Measurements from ENCODE around the gene GPAM.
"Not testable (repeated sequence)": the region's sequence is repeated elsewhere in the genome, so short reads cannot be mapped to it uniquely, and the experiment has no call there.

GPAM gene

GRCh38 chr10:112208997-112209396 is 25.4 kb upstream of the GPAM start:
- Mint-ChIP-seq H3K9me3 (no peaks in the 10 kb centered on the region), H3K27ac (no peak overlapping the region), H3K4me1 (ENCODE audit: low read depth) (no peaks in the 10 kb centered on the region), H3K27me3 (ENCODE audit: low read depth) (no peaks in the 10 kb centered on the region), H3K4me3 (no peak overlapping the region), H3K36me3 (ENCODE audit: low read depth) (no peaks in the 10 kb centered on the region)
- DNase-seq (ENCODE audit: low spot score) = no peak

- no peaks in the 10 kb centered on the region for H3K9me3 Mint-ChIP-seq
- no peak for DNase-seq (ENCODE audit: low spot score)
Measured at GRCh38 chr10:112208292-112208691, 24.7 kb upstream of the GPAM start.

GRCh38 chr10:112203328-112204076 is 19.9 kb upstream of the GPAM start:
- DNase-seq (ENCODE audit: low spot score) = no peak
- Mint-ChIP-seq H3K36me3 (ENCODE audit: low read depth) (no peaks in the 10 kb centered on the region), H3K27ac (no peak overlapping the region), H3K4me1 (ENCODE audit: low read depth) (no peaks in the 10 kb centered on the region), H3K4me3 (no peak overlapping the region), H3K27me3 (ENCODE audit: low read depth) (peaks cover 5% of the 10 kb centered on the region), H3K9me3 (no peaks in the 10 kb centered on the region)

More at GRCh38 chr10:112208292-112208691, 24.7 kb upstream of the GPAM start:
- Mint-ChIP-seq H3K36me3 (ENCODE audit: low read depth) (no peaks in the 10 kb centered on the region), H3K27me3 (ENCODE audit: low read depth) (no peaks in the 10 kb centered on the region), H3K4me1 (ENCODE audit: low read depth) (no peaks in the 10 kb centered on the region), H3K4me3 (no peak overlapping the region), H3K27ac (no peak overlapping the region)

- Mint-ChIP-seq H3K9me3 (no peaks in the 10 kb centered on the region), H3K27ac (no peak overlapping the region), H3K4me3 (no peak overlapping the region), H3K4me1 (ENCODE audit: low read depth) (no peaks in the 10 kb centered on the region), H3K27me3 (ENCODE audit: low read depth) (peaks cover 5% of the 10 kb centered on the region), H3K36me3 (ENCODE audit: low read depth) (no peaks in the 10 kb centered on the region)
- peak; percentile 16 for DNase-seq (ENCODE audit: low spot score)
Measured at GRCh38 chr10:112202561-112203241, 19.1 kb upstream of the GPAM start.

- peaks cover 5% of the 10 kb centered on the region for H3K27me3 Mint-ChIP-seq (ENCODE audit: low read depth)
- H3K36me3 Mint-ChIP-seq (ENCODE audit: low read depth) = no peaks in the 10 kb centered on the region
- DNase-seq (ENCODE audit: low spot score) = no peak
- no peak overlapping the region for H3K4me3 Mint-ChIP-seq
- no peaks in the 10 kb centered on the region for H3K9me3 Mint-ChIP-seq
- no peaks in the 10 kb centered on the region for H3K4me1 Mint-ChIP-seq (ENCODE audit: low read depth)
- H3K27ac Mint-ChIP-seq = no peak overlapping the region
Measured at GRCh38 chr10:112202076-112202475, 18.5 kb upstream of the GPAM start.

GRCh38 chr10:112201334-112201733 is 17.8 kb upstream of the GPAM start:
- H3K36me3 Mint-ChIP-seq (ENCODE audit: low read depth) = no peaks in the 10 kb centered on the region
- DNase-seq (ENCODE audit: low spot score) = no peak
- H3K27me3 Mint-ChIP-seq (ENCODE audit: low read depth) = peaks cover 5% of the 10 kb centered on the region
- no peak overlapping the region for H3K27ac Mint-ChIP-seq
- H3K4me3 Mint-ChIP-seq = no peak overlapping the region
- no peaks in the 10 kb centered on the region for H3K4me1 Mint-ChIP-seq (ENCODE audit: low read depth)
- no peaks in the 10 kb centered on the region for H3K9me3 Mint-ChIP-seq

GRCh38 chr10:112200259-112200658 is 16.7 kb upstream of the GPAM start:
- not testable (repeated sequence) for H3K27ac Mint-ChIP-seq; H3K9me3 Mint-ChIP-seq; H3K36me3 Mint-ChIP-seq (ENCODE audit: low read depth); H3K4me3 Mint-ChIP-seq; H3K27me3 Mint-ChIP-seq (ENCODE audit: low read depth); DNase-seq (ENCODE audit: low spot score); H3K4me1 Mint-ChIP-seq (ENCODE audit: low read depth)

- not testable (repeated sequence) for H3K27ac Mint-ChIP-seq
Measured at GRCh38 chr10:112197662-112198061, 14.1 kb upstream of the GPAM start.

GRCh38 chr10:112195224-112195623 is 11.7 kb upstream of the GPAM start:
- Mint-ChIP-seq H3K36me3 (ENCODE audit: low read depth) (no peaks in the 10 kb centered on the region), H3K9me3 (no peaks in the 10 kb centered on the region), H3K4me1 (ENCODE audit: low read depth) (no peaks in the 10 kb centered on the region), H3K27ac (no peak overlapping the region), H3K27me3 (ENCODE audit: low read depth) (peaks cover 2% of the 10 kb centered on the region), H3K4me3 (no peak overlapping the region)
- DNase-seq (ENCODE audit: low spot score) = no peak

More at GRCh38 chr10:112197662-112198061, 14.1 kb upstream of the GPAM start:
- H3K4me1 Mint-ChIP-seq (ENCODE audit: low read depth); H3K4me3 Mint-ChIP-seq; H3K36me3 Mint-ChIP-seq (ENCODE audit: low read depth); H3K27me3 Mint-ChIP-seq (ENCODE audit: low read depth); H3K9me3 Mint-ChIP-seq; DNase-seq (ENCODE audit: low spot score): not testable (repeated sequence)

GRCh38 chr10:112191791-112192190 is 8.2 kb upstream of the GPAM start:
- Mint-ChIP-seq H3K9me3 (peaks cover 3% of the 10 kb centered on the region), H3K4me3 (no peak overlapping the region), H3K4me1 (ENCODE audit: low read depth) (no peaks in the 10 kb centered on the region), H3K36me3 (ENCODE audit: low read depth) (no peaks in the 10 kb centered on the region), H3K27ac (no peak overlapping the region), H3K27me3 (ENCODE audit: low read depth) (peaks cover 15% of the 10 kb centered on the region)
- no peak for DNase-seq (ENCODE audit: low spot score)

- H3K27ac Mint-ChIP-seq = no peak overlapping the region
- H3K4me1 Mint-ChIP-seq (ENCODE audit: low read depth) = no peaks in the 10 kb centered on the region
- DNase-seq (ENCODE audit: low spot score) = no peak
- H3K9me3 Mint-ChIP-seq = peaks cover 4% of the 10 kb centered on the region
- no peaks in the 10 kb centered on the region for H3K36me3 Mint-ChIP-seq (ENCODE audit: low read depth)
- no peak overlapping the region for H3K4me3 Mint-ChIP-seq
- H3K27me3 Mint-ChIP-seq (ENCODE audit: low read depth) = peaks cover 15% of the 10 kb centered on the region
Measured at GRCh38 chr10:112191041-112191590, 7.6 kb upstream of the GPAM start.

- no peak overlapping the region for H3K27ac Mint-ChIP-seq
- peaks cover 13% of the 10 kb centered on the region for H3K9me3 Mint-ChIP-seq
- H3K4me3 Mint-ChIP-seq = no peak overlapping the region
- peaks cover 17% of the 10 kb centered on the region for H3K27me3 Mint-ChIP-seq (ENCODE audit: low read depth)
- DNase-seq (ENCODE audit: low spot score) = no peak
- peaks cover 6% of the 10 kb centered on the region for H3K4me1 Mint-ChIP-seq (ENCODE audit: low read depth)
- H3K36me3 Mint-ChIP-seq (ENCODE audit: low read depth) = no peaks in the 10 kb centered on the region
Measured at GRCh38 chr10:112189465-112189864, 5.9 kb upstream of the GPAM start.

GRCh38 chr10:112187527-112187926 is 4.0 kb upstream of the GPAM start:
- Mint-ChIP-seq H3K36me3 (ENCODE audit: low read depth) (no peaks in the 10 kb centered on the region), H3K4me1 (ENCODE audit: low read depth) (peaks cover 14% of the 10 kb centered on the region), H3K27me3 (ENCODE audit: low read depth) (peaks cover 17% of the 10 kb centered on the region), H3K9me3 (peaks cover 13% of the 10 kb centered on the region), H3K27ac (no peak overlapping the region), H3K4me3 (no peak overlapping the region)
- DNase-seq (ENCODE audit: low spot score) = no peak

- H3K4me3 Mint-ChIP-seq = no peak overlapping the region
- H3K27ac Mint-ChIP-seq = no peak overlapping the region
- no peak for DNase-seq (ENCODE audit: low spot score)
- H3K27me3 Mint-ChIP-seq (ENCODE audit: low read depth) = peaks cover 17% of the 10 kb centered on the region
- H3K36me3 Mint-ChIP-seq (ENCODE audit: low read depth) = no peaks in the 10 kb centered on the region
- H3K9me3 Mint-ChIP-seq = peaks cover 13% of the 10 kb centered on the region
- peaks cover 17% of the 10 kb centered on the region for H3K4me1 Mint-ChIP-seq (ENCODE audit: low read depth)
Measured at GRCh38 chr10:112185959-112186358, 2.4 kb upstream of the GPAM start.
